NCI-H446 treated with DMSO at 0.1 percent for 48 hours (cell line): ENCODE measurements around the gene HOXC9.

Experiments used
- DNase-seq: peaks from one replicate; lab custom pipeline; 2025; lab: John Stamatoyannopoulos, UW

Gene HOXC9

DNA sequence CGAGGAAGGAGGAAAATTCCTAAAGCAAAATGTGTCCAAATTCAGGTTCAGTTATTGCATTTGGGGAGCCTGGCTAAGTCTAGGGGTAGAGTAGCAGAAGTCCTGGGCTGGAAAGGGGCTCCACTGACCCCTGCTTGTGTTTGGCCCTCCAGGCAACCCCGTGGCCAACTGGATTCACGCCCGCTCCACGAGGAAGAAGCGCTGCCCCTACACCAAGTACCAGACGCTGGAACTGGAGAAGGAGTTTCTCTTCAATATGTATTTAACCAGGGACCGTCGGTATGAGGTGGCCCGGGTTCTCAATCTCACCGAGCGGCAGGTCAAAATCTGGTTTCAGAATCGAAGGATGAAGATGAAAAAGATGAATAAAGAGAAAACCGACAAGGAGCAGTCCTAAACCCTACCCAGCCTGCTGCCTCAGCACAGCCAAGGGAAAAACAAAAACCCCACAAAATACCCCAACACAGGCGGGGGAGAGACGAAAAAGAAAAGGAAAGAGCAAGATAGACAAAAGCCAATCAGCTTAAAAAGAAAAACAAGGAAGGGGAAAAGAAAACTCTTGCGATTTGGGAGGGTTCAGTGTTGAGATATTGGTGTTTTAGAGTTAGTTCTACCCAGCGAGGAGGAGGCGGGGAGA is 2.4 kb downstream of the HOXC9 start:
- no peak for DNase-seq

GRCh38 chr12:54002915-54003389 is 3.0 kb downstream of the HOXC9 start:
- DNase-seq: no peak

DNA sequence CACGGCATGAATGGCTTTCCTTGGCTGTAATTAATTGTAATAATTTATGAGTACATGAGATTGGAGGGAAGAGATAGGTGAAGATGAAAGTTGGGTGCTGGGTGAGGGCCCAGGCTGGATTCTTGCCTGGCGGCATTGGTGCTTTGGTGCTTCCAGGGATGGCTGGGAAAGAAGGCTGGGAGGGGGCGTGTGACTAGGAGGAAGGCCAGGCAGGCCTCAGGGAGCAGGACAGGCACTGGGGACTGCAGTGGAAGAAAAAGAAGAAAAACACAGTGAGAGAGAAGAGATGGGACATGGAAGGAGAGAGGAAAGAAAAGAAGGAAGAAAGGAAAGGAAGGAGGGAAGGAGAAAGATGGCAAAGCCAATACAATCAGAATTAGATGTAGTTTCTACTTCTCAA is 3.7 kb downstream of the HOXC9 start:
- DNase-seq: no peak

GRCh38 chr12:54004063-54004840 is 4.3 kb downstream of the HOXC9 start:
- DNase-seq: no peak

GRCh38 chr12:54004841-54005530 is 5.0 kb downstream of the HOXC9 start:
- DNase-seq: no peak

GRCh38 chr12:54005531-54005852 is 5.5 kb downstream of the HOXC9 start:
- no peak for DNase-seq

DNA sequence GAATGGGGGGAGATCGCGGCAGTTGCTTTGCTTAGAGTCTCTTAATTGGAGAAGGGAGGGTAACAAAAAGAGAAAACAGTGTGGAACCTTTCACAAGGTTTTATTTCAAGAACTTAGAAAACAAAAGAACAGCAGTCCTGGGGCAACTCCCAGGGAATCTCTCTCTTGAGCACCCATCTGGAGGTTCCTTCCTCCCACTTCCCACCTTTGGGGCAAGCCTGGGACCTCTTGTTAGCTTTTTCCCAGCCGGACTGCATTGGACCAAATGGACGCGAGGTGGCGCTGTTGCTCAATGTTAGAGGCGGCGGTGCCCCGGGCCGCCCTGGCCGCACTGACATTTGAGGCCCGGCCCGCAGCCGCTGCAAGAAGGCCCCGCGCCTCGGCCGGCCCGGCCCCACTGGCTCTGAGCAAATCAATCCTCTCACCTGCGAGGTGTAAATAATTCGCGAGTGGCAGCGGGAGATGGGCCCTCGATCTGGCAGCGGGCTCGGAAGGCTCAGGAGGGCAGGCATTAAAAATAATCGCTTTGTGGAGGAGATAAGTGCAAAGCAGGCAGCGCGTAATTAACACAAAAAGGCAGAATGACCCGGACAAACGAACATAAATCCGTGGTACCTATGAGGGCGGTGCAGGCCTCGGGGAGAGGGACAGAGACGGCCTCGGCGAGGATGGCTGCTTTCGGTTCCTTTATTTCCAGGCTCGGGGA is 6.0 kb downstream of the HOXC9 start:
- no peak for DNase-seq

DNA sequence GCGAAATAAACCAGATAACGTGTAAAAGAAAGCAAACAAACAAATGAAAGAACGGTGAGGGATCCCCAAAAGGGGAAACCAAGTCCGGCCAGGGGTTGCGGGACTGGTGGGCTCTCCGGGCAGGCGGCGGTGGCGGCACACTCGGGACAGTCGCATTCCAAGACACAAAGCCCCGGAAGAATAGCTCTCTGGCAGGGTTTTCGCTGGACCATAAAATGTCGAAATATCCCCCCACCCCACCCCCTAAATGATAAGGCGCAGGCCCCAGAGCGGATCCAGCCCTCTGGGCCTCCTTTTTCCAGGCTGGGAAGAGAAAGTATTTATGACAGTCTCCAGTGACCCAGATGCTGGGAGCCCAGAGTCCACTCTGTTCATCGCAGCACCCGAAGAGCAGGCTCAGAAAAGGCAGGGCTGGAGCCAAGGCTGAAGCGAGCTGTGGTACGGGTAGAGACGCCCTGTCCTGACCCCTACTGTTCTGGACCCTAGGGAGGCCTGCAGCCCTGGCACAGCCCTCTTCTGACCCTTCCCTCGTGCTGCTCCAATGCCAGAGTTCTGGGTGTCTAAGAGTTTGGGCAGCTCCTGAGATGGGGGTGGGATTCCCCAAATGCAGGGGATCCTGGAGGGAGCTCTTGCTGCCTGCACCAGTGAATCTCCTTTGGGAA is 6.7 kb downstream of the HOXC9 start:
- no peak for DNase-seq

GRCh38 chr12:54007538-54008259 is 7.7 kb downstream of the HOXC9 start:
- DNase-seq: no peak

GRCh38 chr12:54008260-54008552 is 8.2 kb downstream of the HOXC9 start:
- no peak for DNase-seq

DNA sequence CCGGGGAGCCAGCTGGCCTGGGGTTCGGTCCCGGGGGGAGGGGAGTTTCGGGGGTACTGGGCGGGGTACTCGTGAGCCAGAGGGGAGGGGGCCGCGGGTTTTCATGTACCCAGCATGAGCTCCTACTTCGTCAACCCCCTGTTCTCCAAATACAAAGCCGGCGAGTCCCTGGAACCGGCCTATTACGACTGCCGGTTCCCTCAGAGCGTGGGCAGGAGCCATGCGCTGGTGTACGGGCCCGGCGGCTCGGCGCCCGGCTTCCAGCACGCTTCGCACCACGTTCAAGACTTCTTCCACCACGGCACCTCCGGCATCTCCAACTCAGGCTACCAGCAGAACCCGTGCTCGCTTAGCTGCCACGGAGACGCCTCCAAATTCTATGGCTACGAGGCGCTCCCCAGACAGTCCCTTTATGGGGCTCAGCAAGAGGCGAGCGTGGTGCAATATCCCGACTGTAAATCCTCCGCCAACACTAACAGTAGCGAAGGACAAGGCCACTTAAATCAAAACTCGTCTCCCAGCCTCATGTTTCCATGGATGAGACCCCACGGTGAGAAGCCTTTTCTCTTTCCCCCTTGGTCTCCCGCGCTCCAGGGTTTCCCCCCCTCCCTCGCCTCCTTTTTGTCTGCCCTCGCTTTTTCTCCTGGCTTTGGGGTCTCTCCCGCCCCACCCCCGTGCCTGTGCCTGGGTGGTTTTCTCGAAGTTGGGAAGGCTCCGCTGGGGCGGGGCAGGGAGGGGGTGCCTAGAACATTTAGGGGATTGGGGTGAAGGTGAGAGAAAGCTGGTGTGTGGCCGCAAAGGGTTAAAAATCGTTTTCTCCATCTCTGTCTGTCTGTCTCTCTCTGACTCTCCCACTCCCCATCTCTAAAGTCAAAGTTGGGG is 9.5 kb downstream of the HOXC9 start:
- no peak for DNase-seq

- DNase-seq: no peak
These were observed 10.4 kb downstream of the HOXC9 start for GRCh38 chr12:54010053-54010971.

- DNase-seq: no peak
These were observed 11.2 kb downstream of the HOXC9 start for GRCh38 chr12:54010972-54011664.

GRCh38 chr12:54011665-54012532 is 11.9 kb downstream of the HOXC9 start:
- no peak for DNase-seq

- no peak for DNase-seq
These were observed 12.9 kb downstream of the HOXC9 start for GRCh38 chr12:54012631-54013409.

GRCh38 chr12:54014377-54015017 is 14.5 kb downstream of the HOXC9 start:
- DNase-seq: no peak
